Measurements from ENCODE around the gene OTOG. TPM values are rescaled to one million over a fixed set of nuclear protein-coding genes. Genes with fewer than 3 reads are reported as not detected.

OTOG gene, protein sequence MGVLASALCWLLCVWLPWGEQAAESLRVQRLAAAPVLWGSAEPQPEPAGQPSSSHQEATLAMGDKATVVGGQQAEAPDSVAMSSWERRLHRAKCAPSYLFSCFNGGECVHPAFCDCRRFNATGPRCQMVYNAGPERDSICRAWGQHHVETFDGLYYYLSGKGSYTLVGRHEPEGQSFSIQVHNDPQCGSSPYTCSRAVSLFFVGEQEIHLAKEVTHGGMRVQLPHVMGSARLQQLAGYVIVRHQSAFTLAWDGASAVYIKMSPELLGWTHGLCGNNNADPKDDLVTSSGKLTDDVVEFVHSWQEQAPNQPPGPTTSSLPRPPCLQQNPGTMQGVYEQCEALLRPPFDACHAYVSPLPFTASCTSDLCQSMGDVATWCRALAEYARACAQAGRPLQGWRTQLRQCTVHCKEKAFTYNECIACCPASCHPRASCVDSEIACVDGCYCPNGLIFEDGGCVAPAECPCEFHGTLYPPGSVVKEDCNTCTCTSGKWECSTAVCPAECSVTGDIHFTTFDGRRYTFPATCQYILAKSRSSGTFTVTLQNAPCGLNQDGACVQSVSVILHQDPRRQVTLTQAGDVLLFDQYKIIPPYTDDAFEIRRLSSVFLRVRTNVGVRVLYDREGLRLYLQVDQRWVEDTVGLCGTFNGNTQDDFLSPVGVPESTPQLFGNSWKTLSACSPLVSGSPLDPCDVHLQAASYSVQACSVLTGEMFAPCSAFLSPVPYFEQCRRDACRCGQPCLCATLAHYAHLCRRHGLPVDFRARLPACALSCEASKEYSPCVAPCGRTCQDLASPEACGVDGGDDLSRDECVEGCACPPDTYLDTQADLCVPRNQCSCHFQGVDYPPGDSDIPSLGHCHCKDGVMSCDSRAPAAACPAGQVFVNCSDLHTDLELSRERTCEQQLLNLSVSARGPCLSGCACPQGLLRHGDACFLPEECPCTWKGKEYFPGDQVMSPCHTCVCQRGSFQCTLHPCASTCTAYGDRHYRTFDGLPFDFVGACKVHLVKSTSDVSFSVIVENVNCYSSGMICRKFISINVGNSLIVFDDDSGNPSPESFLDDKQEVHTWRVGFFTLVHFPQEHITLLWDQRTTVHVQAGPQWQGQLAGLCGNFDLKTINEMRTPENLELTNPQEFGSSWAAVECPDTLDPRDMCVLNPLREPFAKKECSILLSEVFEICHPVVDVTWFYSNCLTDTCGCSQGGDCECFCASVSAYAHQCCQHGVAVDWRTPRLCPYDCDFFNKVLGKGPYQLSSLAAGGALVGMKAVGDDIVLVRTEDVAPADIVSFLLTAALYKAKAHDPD (N-terminal part only)
- total RNA-seq (not detected), polyA plus RNA-seq (not detected)
- long read RNA-seq, donor 1: 0 reads
- long read RNA-seq, donor 2: 0 reads

DNA sequence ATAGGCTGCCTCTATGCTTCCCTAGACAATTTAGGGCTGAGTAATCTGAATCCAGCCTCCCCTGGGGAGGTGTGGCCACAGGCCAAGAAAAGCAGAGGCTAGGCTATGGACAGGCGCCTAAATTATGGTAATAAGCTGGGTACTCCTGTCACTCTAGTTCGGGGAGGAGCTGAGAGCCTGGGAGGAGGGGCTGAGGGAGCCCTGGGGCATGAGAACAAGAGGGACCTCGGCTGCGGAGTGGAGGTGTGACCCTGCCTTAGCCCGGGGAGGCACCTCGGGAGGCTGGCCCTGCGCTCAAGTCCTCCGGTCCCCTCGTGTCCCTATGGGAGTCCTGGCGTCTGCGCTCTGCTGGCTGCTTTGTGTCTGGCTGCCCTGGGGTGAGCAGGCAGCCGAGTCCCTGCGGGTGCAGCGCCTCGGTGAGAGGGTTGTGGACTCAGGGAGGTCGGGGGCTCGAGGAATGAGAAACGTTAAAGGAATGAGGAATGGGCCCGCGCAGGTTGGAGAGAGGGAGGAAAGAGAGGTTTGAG, at the start of gene OTOG:
OTOG (plus strand) TSS at position 209 of the 527 bp plus-strand sequence; CDS start at position 323, 114 bp downstream.
- intact Hi-C loops (cut with DNase I): no loop called here
- H3K27me3 ChIP-seq (ENCODE audit: control insufficient read depth in 1 of 2, insufficient read depth in 2 of 2, low read length in 1 of 2): no peaks in the 10 kb centered on the region
- no peaks in the 10 kb centered on the region for H3K36me3 ChIP-seq (ENCODE audit: control insufficient read depth in 1 of 2, insufficient read depth in 2 of 2, low read length in 1 of 2)
- H3K27ac ChIP-seq (ENCODE audit: low read depth in 1 of 2, low read length in 2 of 2): no peak within 1 kb of the TSS
- no peak within 1 kb of the TSS for H3K4me3 ChIP-seq (ENCODE audit: low read length in 2 of 2)
- ATAC-seq (ENCODE audit: low FRiP score) (no peak), DNase-seq (peak in 1 of 2 donors; percentile 51)
- no peaks in the 10 kb centered on the region for H3K4me1 ChIP-seq (ENCODE audit: control insufficient read depth in 1 of 2, insufficient read depth in 2 of 2, low read length in 2 of 2)
- no peaks in the 10 kb centered on the region for H3K9me3 ChIP-seq (ENCODE audit: control insufficient read depth, low read length)
- WGBS, 2 donors: 3% methylated on average over 19 to 20 of the region's 20 CpGs

DNA sequence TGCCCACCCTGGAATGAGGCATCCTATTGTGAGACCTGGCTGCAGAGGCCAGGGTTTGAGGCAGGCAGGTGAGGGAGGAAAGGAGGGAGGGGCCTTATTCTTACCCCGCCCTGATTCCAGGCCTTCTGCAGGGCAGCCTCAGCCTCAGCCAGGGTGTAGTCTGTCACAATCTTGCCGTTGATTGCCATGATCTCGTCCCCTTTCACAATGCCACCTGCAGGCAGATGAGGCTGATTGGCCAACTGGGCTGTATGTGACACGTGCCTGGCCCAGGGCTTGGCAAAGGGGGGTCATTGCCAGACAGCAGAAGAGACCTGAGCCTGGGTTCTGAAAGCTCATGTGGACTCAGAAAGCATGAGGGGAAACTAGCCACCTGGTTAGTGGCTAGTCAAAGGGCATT, 49.0 kb upstream of the OTOG start:
- H3K4me1 ChIP-seq (ENCODE audit: control insufficient read depth in 1 of 2, insufficient read depth in 2 of 2, low read length in 2 of 2): no peaks in the 10 kb centered on the region
- H3K27ac ChIP-seq (ENCODE audit: low read depth in 1 of 2, low read length in 2 of 2): no peak overlapping the region
- no peak for DNase-seq
- H3K27me3 ChIP-seq (ENCODE audit: control insufficient read depth in 1 of 2, insufficient read depth in 2 of 2, low read length in 1 of 2): no peaks in the 10 kb centered on the region
- no peak for ATAC-seq (ENCODE audit: low FRiP score)
- H3K36me3 ChIP-seq (ENCODE audit: control insufficient read depth in 1 of 2, insufficient read depth in 2 of 2, low read length in 1 of 2): no peaks in the 10 kb centered on the region
- H3K4me3 ChIP-seq (ENCODE audit: low read length in 2 of 2): no peak overlapping the region
- no peaks in the 10 kb centered on the region for H3K9me3 ChIP-seq (ENCODE audit: control insufficient read depth, low read length)
- 57 to 59% methylated on average over 4 of the region's 4 CpGs for WGBS, 2 donors
- intact Hi-C loops (cut with DNase I): no loop called here

DNA sequence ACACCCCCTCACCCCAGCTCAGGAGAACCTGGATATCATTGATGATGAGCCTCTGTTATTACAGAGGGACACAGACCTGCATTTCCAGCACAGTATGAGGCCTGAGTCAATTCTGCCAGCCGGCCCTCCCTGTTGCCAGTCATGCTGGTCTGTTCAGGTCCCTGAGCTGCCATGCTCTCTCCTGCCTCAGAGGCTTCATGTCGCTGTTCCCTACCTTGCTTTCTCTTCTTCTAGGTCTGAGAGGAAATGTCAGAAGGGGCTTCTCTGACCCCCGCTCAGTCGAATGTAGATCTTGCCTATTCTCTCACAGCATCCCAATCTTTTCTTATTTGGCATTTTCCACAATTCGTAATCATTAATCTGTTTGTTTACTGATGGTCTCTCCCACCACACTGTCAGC, 48.6 kb upstream of the OTOG start:
- WGBS, 2 donors: 73 to 77% methylated on average over 5 of the region's 5 CpGs
- ATAC-seq (ENCODE audit: low FRiP score): no peak
- no peaks in the 10 kb centered on the region for H3K4me1 ChIP-seq (ENCODE audit: control insufficient read depth in 1 of 2, insufficient read depth in 2 of 2, low read length in 2 of 2)
- no peak overlapping the region for H3K4me3 ChIP-seq (ENCODE audit: low read length in 2 of 2)
- H3K36me3 ChIP-seq (ENCODE audit: control insufficient read depth in 1 of 2, insufficient read depth in 2 of 2, low read length in 1 of 2): no peaks in the 10 kb centered on the region
- no peak overlapping the region for H3K27ac ChIP-seq (ENCODE audit: low read depth in 1 of 2, low read length in 2 of 2)
- H3K9me3 ChIP-seq (ENCODE audit: control insufficient read depth, low read length): no peaks in the 10 kb centered on the region
- no peak for DNase-seq
- intact Hi-C loops (cut with DNase I): no loop called here
- H3K27me3 ChIP-seq (ENCODE audit: control insufficient read depth in 1 of 2, insufficient read depth in 2 of 2, low read length in 1 of 2): no peaks in the 10 kb centered on the region

DNA sequence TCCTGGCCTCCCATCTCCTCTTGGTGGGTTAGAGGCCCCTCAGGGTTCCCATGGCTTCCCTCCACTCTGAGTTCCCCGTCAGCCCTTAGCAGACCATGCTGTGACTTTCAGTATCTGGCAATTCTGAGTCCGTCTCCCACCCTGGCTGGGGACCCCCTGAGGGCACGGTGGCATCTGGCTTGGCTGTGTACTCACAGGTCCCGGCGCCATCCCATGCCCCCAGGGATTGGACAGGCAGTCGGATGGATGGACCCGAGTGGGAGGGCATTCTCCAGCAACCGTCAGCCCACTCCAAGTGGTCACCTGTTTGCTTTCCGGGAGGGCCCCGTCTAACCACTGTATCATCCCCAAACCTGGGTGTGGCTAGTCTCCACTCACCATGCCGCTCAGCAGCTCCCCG, 46.4 kb upstream of the OTOG start:
- WGBS, 2 donors: 93% methylated on average over 12 of the region's 12 CpGs
- Histone ChIP-seq H3K27ac (ENCODE audit: low read depth in 1 of 2, low read length in 2 of 2) (no peak overlapping the region), H3K4me3 (ENCODE audit: low read length in 2 of 2) (no peak overlapping the region), H3K36me3 (ENCODE audit: control insufficient read depth in 1 of 2, insufficient read depth in 2 of 2, low read length in 1 of 2) (no peaks in the 10 kb centered on the region), H3K4me1 (ENCODE audit: control insufficient read depth in 1 of 2, insufficient read depth in 2 of 2, low read length in 2 of 2) (no peaks in the 10 kb centered on the region), H3K9me3 (ENCODE audit: control insufficient read depth, low read length) (no peaks in the 10 kb centered on the region), H3K27me3 (ENCODE audit: control insufficient read depth in 1 of 2, insufficient read depth in 2 of 2, low read length in 1 of 2) (no peaks in the 10 kb centered on the region)
- intact Hi-C loops (cut with DNase I): loop anchor here in 1 of 2 donors (10.0 kb wide), 1 partner anchor 276 kb away; no protein-coding TSS in a partner anchor
- no peak for ATAC-seq (ENCODE audit: low FRiP score)
- DNase-seq: no peak

DNA sequence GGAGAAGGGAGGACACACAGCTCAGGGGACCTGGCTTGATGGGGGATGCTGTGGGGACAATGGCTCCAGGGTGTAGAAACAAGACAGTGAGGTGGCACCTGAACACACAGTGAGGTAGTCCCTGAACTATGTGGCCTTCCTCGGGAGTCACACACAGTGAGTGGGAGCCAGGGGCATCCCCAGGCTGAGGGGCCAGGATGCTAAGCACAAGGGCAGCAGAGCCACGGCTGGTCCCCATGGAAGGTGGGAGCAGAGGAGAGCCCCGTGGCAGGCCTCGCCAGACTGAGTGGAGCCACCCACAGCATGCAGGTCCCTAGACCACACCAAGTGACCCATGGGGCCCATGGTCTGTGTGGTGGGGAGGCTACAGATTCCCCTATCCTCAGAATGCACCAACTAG, 44.4 kb upstream of the OTOG start:
- WGBS, 2 donors: 87 to 88% methylated on average over 4 of the region's 4 CpGs
- no peak for DNase-seq
- Histone ChIP-seq H3K4me3 (ENCODE audit: low read length in 2 of 2) (no peak overlapping the region), H3K27ac (ENCODE audit: low read depth in 1 of 2, low read length in 2 of 2) (no peak overlapping the region), H3K9me3 (ENCODE audit: control insufficient read depth, low read length) (no peaks in the 10 kb centered on the region), H3K27me3 (ENCODE audit: control insufficient read depth in 1 of 2, insufficient read depth in 2 of 2, low read length in 1 of 2) (no peaks in the 10 kb centered on the region), H3K36me3 (ENCODE audit: control insufficient read depth in 1 of 2, insufficient read depth in 2 of 2, low read length in 1 of 2) (no peaks in the 10 kb centered on the region), H3K4me1 (ENCODE audit: control insufficient read depth in 1 of 2, insufficient read depth in 2 of 2, low read length in 2 of 2) (no peaks in the 10 kb centered on the region)
- no peak for ATAC-seq (ENCODE audit: low FRiP score)
- intact Hi-C loops (cut with DNase I): loop anchor here in 1 of 2 donors (10.0 kb wide), 1 partner anchor 278 kb away; no protein-coding TSS in a partner anchor

DNA sequence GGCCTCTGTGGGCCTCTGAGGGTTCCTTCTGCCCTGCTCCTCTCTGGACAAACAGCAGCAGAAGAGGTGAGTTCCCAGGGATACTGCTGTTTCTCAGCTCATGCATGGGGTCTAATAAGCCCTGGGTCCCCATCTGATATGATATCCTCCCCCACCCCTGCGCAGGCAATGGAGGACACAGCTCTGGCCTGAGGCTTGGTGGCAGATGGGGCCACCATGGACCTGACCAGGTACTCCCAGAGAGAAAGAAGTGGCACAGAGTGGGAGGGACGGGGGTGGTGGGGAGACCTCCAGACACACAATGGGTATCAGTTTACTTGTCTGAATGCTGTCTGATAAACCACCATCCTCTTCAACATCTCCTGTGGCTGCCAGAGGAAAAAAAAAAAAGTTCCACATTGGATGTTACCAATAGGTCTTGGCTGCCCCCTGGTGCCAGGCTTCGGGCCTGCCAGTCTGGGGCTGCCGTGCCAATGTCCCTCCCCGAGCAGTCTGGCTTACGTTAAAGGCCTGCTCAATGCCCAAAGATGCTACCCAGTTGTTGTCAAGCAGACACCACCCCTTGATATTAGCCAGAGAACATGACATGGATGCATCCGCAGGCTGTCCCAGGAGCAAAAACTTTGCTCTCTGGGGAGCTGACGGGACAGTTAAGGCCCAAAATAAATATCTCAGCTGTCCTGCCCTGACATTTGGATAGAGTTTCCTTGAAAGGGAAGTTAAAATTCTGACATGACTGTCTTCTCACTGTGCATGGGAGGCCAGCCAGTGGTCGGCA, 42.5 kb upstream of the OTOG start:
- ATAC-seq (ENCODE audit: low FRiP score): peak; percentile 82
- Histone ChIP-seq H3K4me1 (ENCODE audit: control insufficient read depth in 1 of 2, insufficient read depth in 2 of 2, low read length in 2 of 2) (peaks cover 0 to 6% of the 10 kb centered on the region in 2 donors), H3K27me3 (ENCODE audit: control insufficient read depth in 1 of 2, insufficient read depth in 2 of 2, low read length in 1 of 2) (no peaks in the 10 kb centered on the region), H3K36me3 (ENCODE audit: control insufficient read depth in 1 of 2, insufficient read depth in 2 of 2, low read length in 1 of 2) (no peaks in the 10 kb centered on the region), H3K9me3 (ENCODE audit: control insufficient read depth, low read length) (no peaks in the 10 kb centered on the region), H3K27ac (ENCODE audit: low read depth in 1 of 2, low read length in 2 of 2) (no peak overlapping the region), H3K4me3 (ENCODE audit: low read length in 2 of 2) (no peak overlapping the region)
- peak; percentile 88 to 96 for DNase-seq
- 35 to 36% methylated on average over 9 of the region's 9 CpGs for WGBS, 2 donors
- intact Hi-C loops (cut with DNase I): loop anchor here (1.0 to 10.0 kb wide), 2 partner anchors 120 to 280 kb away; no protein-coding TSS in a partner anchor

DNA sequence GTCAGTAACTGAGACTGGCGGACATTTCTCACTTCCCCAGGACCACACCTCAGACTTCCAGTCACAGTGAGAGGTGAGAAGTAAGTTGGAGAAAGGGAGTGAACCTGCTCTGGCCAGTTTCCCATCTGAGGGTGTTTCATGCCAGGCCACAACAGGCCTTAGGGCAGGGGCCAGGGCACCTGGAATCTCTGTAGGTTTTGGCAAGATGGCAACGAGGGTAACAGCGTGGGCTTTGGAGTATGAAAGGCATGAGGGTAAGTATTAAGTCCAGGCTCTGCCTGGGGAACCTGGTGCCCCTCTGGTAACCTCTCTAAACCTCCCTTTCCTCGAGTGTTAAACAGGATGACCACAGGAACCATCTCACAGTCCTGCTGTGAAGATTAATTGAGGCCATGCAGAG, 41.9 kb upstream of the OTOG start:
- 88 to 93% methylated on average over 4 of the region's 4 CpGs for WGBS, 2 donors
- intact Hi-C loops (cut with DNase I): loop anchor here in 1 of 2 donors (10.0 kb wide), 1 partner anchor 280 kb away; no protein-coding TSS in a partner anchor
- no peaks in the 10 kb centered on the region for H3K36me3 ChIP-seq (ENCODE audit: control insufficient read depth in 1 of 2, insufficient read depth in 2 of 2, low read length in 1 of 2)
- H3K9me3 ChIP-seq (ENCODE audit: control insufficient read depth, low read length): no peaks in the 10 kb centered on the region
- no peaks in the 10 kb centered on the region for H3K27me3 ChIP-seq (ENCODE audit: control insufficient read depth in 1 of 2, insufficient read depth in 2 of 2, low read length in 1 of 2)
- DNase-seq (no peak), ATAC-seq (ENCODE audit: low FRiP score) (no peak)
- H3K27ac ChIP-seq (ENCODE audit: low read depth in 1 of 2, low read length in 2 of 2): no peak overlapping the region
- H3K4me3 ChIP-seq (ENCODE audit: low read length in 2 of 2): no peak overlapping the region
- peaks cover 0 to 6% of the 10 kb centered on the region in 2 donors for H3K4me1 ChIP-seq (ENCODE audit: control insufficient read depth in 1 of 2, insufficient read depth in 2 of 2, low read length in 2 of 2)
